Thymus (tissue), 11 donors: ENCODE data around the gene RNF150. TPM values are rescaled to one million over a fixed set of nuclear protein-coding genes. Genes with fewer than 3 reads are reported as not detected.

Experiments
- DNase-seq, 9 donors: peaks; one replicate each; pipeline ENCODE4 v3.0.0-alpha.2; 2013; ENCODE audit warnings: low spot score in 9 of 9, low read depth in 6 of 9, missing footprints in 1 of 9
- H3K27ac ChIP-seq, 2 donors: one replicate each; pipeline ENCODE4 v1.5.1; 2013; ENCODE audit warnings: control low read depth in 1 of 2, low read depth in 1 of 2, low read length in 1 of 2, mild to moderate bottlenecking in 1 of 2, moderate library complexity in 1 of 2
- H3K27me3 ChIP-seq, 2 donors: one replicate each; pipeline ENCODE4 v1.5.1; 2013; ENCODE audit warnings: low read length in 1 of 2; ENCODE audit not compliant: control insufficient read depth in 2 of 2, insufficient read depth in 1 of 2
- H3K36me3 ChIP-seq, 2 donors: one replicate each; pipeline ENCODE4 v1.5.1; 2013; ENCODE audit warnings: low read length in 1 of 2, mild to moderate bottlenecking in 1 of 2, moderate library complexity in 1 of 2; ENCODE audit not compliant: control insufficient read depth in 2 of 2, insufficient read depth in 2 of 2
- H3K4me1 ChIP-seq, 2 donors: one replicate each; pipeline ENCODE4 v1.5.1; 2013; ENCODE audit warnings: low read length in 2 of 2; ENCODE audit not compliant: control insufficient read depth in 2 of 2, insufficient read depth in 2 of 2
- H3K4me3 ChIP-seq, 2 donors: one replicate each; pipeline ENCODE4 v1.5.1; 2013; ENCODE audit warnings: low read length in 2 of 2, control low read depth in 1 of 2, mild to moderate bottlenecking in 1 of 2
- H3K9me3 ChIP-seq, 2 donors: one replicate each; pipeline ENCODE4 v1.5.1; 2013; ENCODE audit warnings: low read length in 1 of 2, mild to moderate bottlenecking in 1 of 2; ENCODE audit not compliant: control insufficient read depth in 2 of 2, insufficient read depth in 1 of 2
- WGBS: extraction: QIAGEN DNeasy Blood & Tissue Kit; methylation state at CpG from one replicate; pipeline ENCODE4 v1.1.7; 2013; 5-methylcytosine and 5-hydroxymethylcytosine counted together
- polyA plus RNA-seq: library from polyadenylated mRNA; stranded (reverse); fragments of 200-250 nt; gene quantifications from one replicate; pipeline ENCODE4 v1.2.3, GENCODE V29; 2013
- total RNA-seq: library from RNA; stranded (reverse); fragments of 120-200 nt; gene quantifications from one replicate; pipeline ENCODE4 v1.2.4, GENCODE V29; 2013
- donor health status: healthy.

RNF150 gene
- total and polyA plus RNA-seq, 2 donors = 1.4 to 2.9 TPM

- H3K27me3 ChIP-seq = no peaks in the 10 kb centered on the region
- H3K4me1 ChIP-seq = no peaks in the 10 kb centered on the region
- H3K36me3 ChIP-seq = no peaks in the 10 kb centered on the region
- H3K27ac ChIP-seq = no peak overlapping the region
- peak in 2 of 9 donors; percentile 2 to 37 for DNase-seq
- H3K9me3 ChIP-seq = no peaks in the 10 kb centered on the region
- H3K4me3 ChIP-seq = no peak overlapping the region
- 41% methylated on average over 3 of the region's 3 CpGs for WGBS
Measured at GRCh38 chr4:140924761-140925392, 208.4 kb downstream of the RNF150 start.

DNA sequence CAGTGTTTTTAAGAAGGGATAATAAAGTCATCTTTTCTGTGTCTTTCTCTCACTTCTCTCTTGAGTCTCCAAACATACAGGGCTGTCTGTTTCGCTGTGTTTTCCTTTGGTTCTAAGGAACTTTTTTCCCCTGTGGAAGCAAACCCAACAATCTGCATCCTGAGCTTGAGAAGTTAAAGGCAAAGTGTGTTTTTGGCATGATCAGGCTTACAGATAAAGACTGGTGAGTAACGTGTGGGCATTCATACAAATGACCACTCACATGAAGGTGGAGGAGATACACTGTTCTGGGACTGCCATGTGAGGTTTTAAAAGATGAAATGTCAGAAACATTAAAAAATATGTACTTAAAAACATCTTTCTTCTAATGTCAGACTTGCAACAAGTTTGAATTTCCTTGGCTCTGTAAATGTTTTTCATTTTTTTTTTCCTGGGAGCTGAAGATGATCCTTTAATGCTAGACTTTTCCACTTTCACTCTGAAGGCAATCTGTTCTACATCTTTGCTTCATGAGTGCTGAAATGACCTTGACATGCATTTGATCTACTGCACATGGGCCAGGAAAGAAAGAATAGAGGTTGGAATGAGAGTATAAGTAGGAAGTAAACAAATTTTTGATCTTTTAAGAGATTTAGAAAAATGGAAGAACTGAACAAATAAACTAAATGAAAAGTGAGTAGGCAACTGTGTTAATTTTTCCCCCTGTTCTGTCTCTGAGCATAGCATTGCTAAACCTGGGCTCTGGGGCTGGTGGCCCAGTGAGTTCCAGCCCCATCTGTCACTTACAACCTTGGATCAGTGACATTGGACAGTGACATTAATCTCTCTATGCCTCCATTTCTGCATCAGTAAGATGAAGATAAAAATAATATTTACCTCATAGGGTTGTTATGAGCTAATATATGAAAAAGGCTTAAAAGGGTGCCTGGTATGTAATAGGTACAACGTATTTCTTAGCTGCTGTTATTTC is 226.0 kb downstream of the RNF150 start:
- Histone ChIP-seq H3K27ac (no peak overlapping the region), H3K9me3 (no peaks in the 10 kb centered on the region), H3K4me1 (no peaks in the 10 kb centered on the region), H3K4me3 (no peak overlapping the region), H3K27me3 (no peaks in the 10 kb centered on the region), H3K36me3 (no peaks in the 10 kb centered on the region)
- WGBS = 83% methylated on average over 3 of the region's 3 CpGs
- DNase-seq = no peak

DNA sequence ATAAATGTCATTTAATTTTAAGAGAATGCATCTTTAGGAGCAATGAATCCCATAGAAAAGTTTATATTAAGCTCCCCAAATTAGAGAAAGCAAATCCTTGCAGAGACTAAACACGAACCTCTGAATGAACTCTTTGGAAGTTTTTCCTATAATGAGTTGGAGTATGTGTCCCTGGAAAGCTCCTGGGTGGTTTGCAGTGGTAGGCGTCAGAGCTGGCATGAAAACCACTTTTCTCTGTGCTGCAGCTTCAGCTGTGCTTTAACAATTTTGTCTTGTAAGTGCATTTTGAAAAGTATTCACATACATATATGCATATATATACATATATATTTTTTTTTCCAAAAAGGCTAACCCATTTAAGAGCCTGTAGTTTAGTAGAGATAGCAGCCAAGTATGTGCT is 228.4 kb downstream of the RNF150 start:
- Histone ChIP-seq H3K4me3 (no peak overlapping the region), H3K27me3 (no peaks in the 10 kb centered on the region), H3K27ac (no peak overlapping the region), H3K36me3 (no peaks in the 10 kb centered on the region), H3K4me1 (no peaks in the 10 kb centered on the region), H3K9me3 (no peaks in the 10 kb centered on the region)
- 91% methylated on average over 2 of the region's 2 CpGs for WGBS
- no peak for DNase-seq

DNA sequence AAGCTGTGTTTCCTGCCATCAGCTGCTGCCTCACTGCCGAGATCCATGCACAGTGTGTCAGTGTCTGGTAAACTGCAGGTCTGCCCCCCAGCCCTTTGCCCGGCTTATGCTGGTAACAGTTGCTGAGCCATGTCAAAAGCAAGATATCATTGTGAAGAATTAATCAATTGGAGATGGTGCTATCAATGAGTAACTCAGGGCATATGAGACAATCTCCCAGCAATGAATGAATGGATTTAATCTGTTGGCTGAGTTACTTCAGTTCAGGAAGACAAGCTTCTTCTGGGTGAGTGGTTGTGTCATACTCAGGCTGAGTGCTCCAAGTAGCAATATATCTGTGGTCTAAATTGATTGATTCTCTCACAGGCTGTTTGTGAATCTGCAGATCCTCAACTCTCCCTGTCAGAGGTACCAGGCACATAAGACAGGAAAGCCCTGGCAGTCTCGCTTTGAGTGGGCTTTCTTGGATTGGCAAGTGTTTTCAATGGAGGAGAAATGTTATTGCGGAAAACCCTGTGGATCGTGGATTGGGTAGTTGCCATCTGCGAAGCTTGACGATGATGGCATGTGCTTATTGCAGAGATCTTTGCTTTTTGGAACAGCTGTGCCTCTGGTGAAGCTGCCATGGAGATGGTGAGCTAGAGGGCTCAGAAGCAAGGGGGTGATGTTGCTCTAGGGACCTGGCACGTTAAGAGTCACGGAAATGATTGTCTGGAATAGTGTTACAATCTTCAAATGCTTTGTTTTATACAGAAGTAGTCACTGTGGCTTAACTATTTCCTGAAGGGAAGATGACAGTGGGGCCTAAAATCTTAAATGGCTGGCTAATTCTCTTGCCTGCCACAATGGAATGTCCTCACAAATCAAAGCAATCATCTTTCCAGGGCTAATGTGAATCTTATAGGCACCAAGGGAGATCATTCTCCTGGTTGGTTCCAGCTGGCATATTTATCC is 229.5 kb downstream of the RNF150 start:
- H3K9me3 ChIP-seq = no peaks in the 10 kb centered on the region
- H3K27me3 ChIP-seq = no peaks in the 10 kb centered on the region
- H3K4me1 ChIP-seq = no peaks in the 10 kb centered on the region
- no peaks in the 10 kb centered on the region for H3K36me3 ChIP-seq
- WGBS = 85% methylated on average over 9 of the region's 9 CpGs
- H3K27ac ChIP-seq = no peak overlapping the region
- no peak overlapping the region for H3K4me3 ChIP-seq
- DNase-seq = no peak

DNA sequence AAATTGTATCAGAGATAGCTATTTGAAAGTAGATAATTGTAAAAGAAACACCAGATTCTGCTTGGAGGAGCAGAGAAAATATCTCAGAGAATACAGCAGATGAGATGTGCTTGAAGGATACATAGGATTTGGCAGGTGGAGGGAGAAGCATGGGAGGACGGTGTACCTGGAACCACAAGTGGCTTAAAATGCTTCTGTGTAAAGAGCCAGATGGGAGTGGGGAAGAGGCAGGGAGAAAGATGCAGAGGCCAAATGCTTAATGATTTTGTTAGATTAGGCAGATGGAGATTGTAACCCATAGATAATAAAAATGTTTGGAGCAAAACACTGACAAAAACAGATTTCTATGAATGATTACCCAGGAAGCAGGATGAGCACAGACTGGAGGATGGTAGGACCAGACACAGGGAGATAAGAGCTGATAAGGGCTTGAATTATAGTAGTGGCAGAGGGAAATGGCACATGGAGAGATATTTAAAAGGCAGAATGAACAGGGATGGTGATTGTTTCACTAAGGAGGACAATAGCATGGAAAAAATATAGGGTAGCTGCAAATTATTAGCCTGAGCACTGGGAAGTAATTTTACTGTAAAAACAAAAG is 231.4 kb downstream of the RNF150 start:
- H3K4me1 ChIP-seq = no peaks in the 10 kb centered on the region
- whole genome bisulfite sequencing = 98% methylated on average over 1 of the region's 1 CpG
- H3K9me3 ChIP-seq = no peaks in the 10 kb centered on the region
- no peak for DNase-seq
- H3K4me3 ChIP-seq = no peak overlapping the region
- no peaks in the 10 kb centered on the region for H3K27me3 ChIP-seq
- no peak overlapping the region for H3K27ac ChIP-seq
- no peaks in the 10 kb centered on the region for H3K36me3 ChIP-seq

- Histone ChIP-seq H3K4me1 (no peaks in the 10 kb centered on the region), H3K27ac (no peak overlapping the region), H3K27me3 (no peaks in the 10 kb centered on the region), H3K4me3 (no peak overlapping the region), H3K9me3 (no peaks in the 10 kb centered on the region), H3K36me3 (no peaks in the 10 kb centered on the region)
- no peak for DNase-seq
Measured at GRCh38 chr4:140893939-140894338, 239.3 kb downstream of the RNF150 start.

GRCh38 chr4:140888054-140888453 is 245.2 kb downstream of the RNF150 start:
- Histone ChIP-seq H3K36me3 (no peaks in the 10 kb centered on the region), H3K9me3 (no peaks in the 10 kb centered on the region), H3K4me3 (no peak overlapping the region), H3K27me3 (no peaks in the 10 kb centered on the region), H3K4me1 (no peaks in the 10 kb centered on the region), H3K27ac (no peak overlapping the region)
- WGBS = 93% methylated on average over 3 of the region's 3 CpGs
- no peak for DNase-seq

DNA sequence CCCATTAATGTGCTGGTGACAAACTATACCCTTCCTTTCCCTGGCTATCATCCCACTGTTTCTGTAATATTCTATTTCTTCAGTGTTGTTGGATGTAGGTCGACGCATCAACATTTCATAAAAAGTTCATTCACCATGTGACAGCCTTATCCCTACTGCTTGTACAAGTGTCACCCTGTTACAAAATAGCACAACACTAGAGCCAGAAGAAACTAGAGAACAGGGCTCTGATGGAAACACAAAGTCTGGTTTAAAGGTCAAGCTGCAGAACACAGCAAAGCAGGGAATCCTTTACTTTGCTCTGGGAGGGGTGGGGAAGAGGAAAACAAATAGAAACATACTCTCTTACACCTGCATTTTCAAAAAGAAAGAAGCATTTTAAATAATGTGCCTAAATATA is 245.8 kb downstream of the RNF150 start:
- Histone ChIP-seq H3K9me3 (no peaks in the 10 kb centered on the region), H3K36me3 (no peaks in the 10 kb centered on the region), H3K27ac (no peak overlapping the region), H3K4me1 (no peaks in the 10 kb centered on the region), H3K4me3 (no peak overlapping the region), H3K27me3 (no peaks in the 10 kb centered on the region)
- WGBS = 94% methylated on average over 2 of the region's 2 CpGs
- DNase-seq = no peak
